ENCODE data around the gene FRMD4B. TPM values are rescaled to one million over a fixed set of nuclear protein-coding genes. Genes with fewer than 3 reads are reported as not detected.
A peak's percentile ranks its signal among the peaks of the same experiment; 100 is the strongest.

The FRMD4B gene
- 10 to 100 TPM; 10.5 to 22.0 (median 14.8) TPM for total RNA-seq

GRCh38 chr3:69385723-69386555 is at the start of gene FRMD4B:
Gene FRMD4B, minus strand, starts transcription at chr3:69386088. Its CDS starts 99 bp downstream, at chr3:69385989.
- intact Hi-C loops (cut with DNase I): no loop called here

GRCh38 chr3:69433969-69434325 is 48.1 kb upstream of the FRMD4B start:
- intact Hi-C loops (cut with DNase I): loop anchor here (5.0 kb wide), 1 partner anchor 223 kb away; no protein-coding TSS in a partner anchor
- H3K4me3 ChIP-seq: no peak overlapping the region
- no peaks in the 10 kb centered on the region for H3K9me3 ChIP-seq
- H3K27ac ChIP-seq (replicated peaks in 1 of 4): no peak overlapping the region
- no peak for DNase-seq (ENCODE audit: extremely low spot score)
- H3K36me3 ChIP-seq: no peaks in the 10 kb centered on the region
- TF ChIP-seq EP300 (IDR thresholded peaks at IDR 0.05): no peak
- TF ChIP-seq POLR2A (IDR thresholded peaks at IDR 0.05; ENCODE audit: low read depth): no peak
- TF ChIP-seq POLR2AphosphoS5 (IDR thresholded peaks at IDR 0.05): no peak
- TF ChIP-seq CTCF (IDR thresholded peaks at IDR 0.05): no peak
- WGBS: 43% methylated on average over 4 of the region's 4 CpGs
- H3K4me1 ChIP-seq: peaks cover 0 to 24% (median 8%) of the 10 kb centered on the region in 4 donors
- no peaks in the 10 kb centered on the region for H3K27me3 ChIP-seq

More at GRCh38 chr3:69385723-69386555, at the start of gene FRMD4B:
- Histone ChIP-seq H3K4me1 (peaks cover 12 to 22% (median 19%) of the 10 kb centered on the region in 4 donors), H3K9me3 (no peaks in the 10 kb centered on the region), H3K27ac (replicated peaks in 1 of 4) (peak within 1 kb of the TSS; percentile 33 to 56 (median 35)), H3K27me3 (peaks cover 0 to 70% (median 0%) of the 10 kb centered on the region in 4 donors), H3K36me3 (no peaks in the 10 kb centered on the region), H3K4me3 (peak within 1 kb of the TSS; percentile 55 to 66 (median 57))
- no peak for DNase-seq (ENCODE audit: extremely low spot score)
- TF ChIP-seq POLR2AphosphoS5 (IDR thresholded peaks at IDR 0.05) (peak; percentile 25 to 41), EP300 (IDR thresholded peaks at IDR 0.05) (no peak), CTCF (IDR thresholded peaks at IDR 0.05) (peak in 1 of 3 experiments; percentile 17), POLR2A (IDR thresholded peaks at IDR 0.05; ENCODE audit: low read depth) (no peak)
- 0% methylated on average over 1 of the region's 65 CpGs for WGBS

- no peak for DNase-seq (ENCODE audit: extremely low spot score)
- H3K36me3 ChIP-seq: no peaks in the 10 kb centered on the region
- H3K27ac ChIP-seq (replicated peaks in 1 of 4): no peak overlapping the region
- no peaks in the 10 kb centered on the region for H3K9me3 ChIP-seq
- H3K4me1 ChIP-seq: peaks cover 0 to 29% (median 8%) of the 10 kb centered on the region in 4 donors
- intact Hi-C loops (cut with DNase I): loop anchor here (5.0 kb wide), 1 partner anchor 224 kb away; no protein-coding TSS in a partner anchor
- H3K4me3 ChIP-seq: no peak overlapping the region
- WGBS: 88% methylated on average over 6 of the region's 6 CpGs
- no peak for TF ChIP-seq EP300 (IDR thresholded peaks at IDR 0.05)
- TF ChIP-seq POLR2AphosphoS5 (IDR thresholded peaks at IDR 0.05): no peak
- no peak for TF ChIP-seq POLR2A (IDR thresholded peaks at IDR 0.05; ENCODE audit: low read depth)
- TF ChIP-seq CTCF (IDR thresholded peaks at IDR 0.05): no peak
- H3K27me3 ChIP-seq: no peaks in the 10 kb centered on the region
Observed at GRCh38 chr3:69433121-69433968, 47.5 kb upstream of the FRMD4B start.

DNA sequence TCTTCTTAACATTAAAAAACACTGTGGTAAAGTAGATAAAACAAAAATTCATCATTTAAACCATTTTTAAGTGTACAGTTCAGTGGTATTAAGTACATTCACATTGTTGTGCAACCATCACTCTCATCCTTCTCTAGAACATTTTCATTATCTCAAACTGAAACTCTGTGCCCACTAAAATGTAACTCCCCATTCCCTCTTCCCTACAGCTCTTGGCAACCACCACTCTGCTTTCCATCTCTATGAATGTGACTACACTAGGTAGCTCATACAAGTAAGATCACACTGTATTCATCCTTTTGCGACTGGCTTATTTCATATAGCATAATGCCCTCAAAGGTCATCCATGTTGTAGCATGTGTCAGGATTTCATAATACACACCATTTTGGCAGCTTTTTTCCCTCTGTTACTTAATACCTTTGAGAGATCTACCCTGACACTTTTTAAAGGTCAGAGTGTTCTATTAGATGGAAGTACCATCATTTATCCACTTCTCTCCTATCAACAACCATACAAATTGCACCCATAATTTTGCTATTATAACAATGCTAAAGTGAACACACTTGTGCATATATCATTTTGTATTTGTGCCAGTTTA is 42.9 kb upstream of the FRMD4B start:
- intact Hi-C loops (cut with DNase I): loop anchor here (10.0 kb wide), 1 partner anchor 124 kb away; no protein-coding TSS in a partner anchor
- WGBS: 87% methylated on average over 1 of the region's 1 CpG

More for the DNA sequence above, 42.9 kb upstream of the FRMD4B start:
- peaks cover 0 to 10% (median 2%) of the 10 kb centered on the region in 4 donors for H3K4me1 ChIP-seq
- H3K9me3 ChIP-seq: no peaks in the 10 kb centered on the region
- no peak overlapping the region for H3K4me3 ChIP-seq
- H3K36me3 ChIP-seq: no peaks in the 10 kb centered on the region
- TF ChIP-seq POLR2AphosphoS5 (IDR thresholded peaks at IDR 0.05): no peak
- no peak for TF ChIP-seq CTCF (IDR thresholded peaks at IDR 0.05)
- no peak for TF ChIP-seq POLR2A (IDR thresholded peaks at IDR 0.05; ENCODE audit: low read depth)
- TF ChIP-seq EP300 (IDR thresholded peaks at IDR 0.05): no peak
- H3K27ac ChIP-seq (replicated peaks in 1 of 4): no peak overlapping the region
- DNase-seq (ENCODE audit: extremely low spot score): no peak
- H3K27me3 ChIP-seq: no peaks in the 10 kb centered on the region

Measured in esophagus muscularis mucosa (tissue), 4 donors.